Measurements from ENCODE around the gene PIGBOS1.

DNA sequence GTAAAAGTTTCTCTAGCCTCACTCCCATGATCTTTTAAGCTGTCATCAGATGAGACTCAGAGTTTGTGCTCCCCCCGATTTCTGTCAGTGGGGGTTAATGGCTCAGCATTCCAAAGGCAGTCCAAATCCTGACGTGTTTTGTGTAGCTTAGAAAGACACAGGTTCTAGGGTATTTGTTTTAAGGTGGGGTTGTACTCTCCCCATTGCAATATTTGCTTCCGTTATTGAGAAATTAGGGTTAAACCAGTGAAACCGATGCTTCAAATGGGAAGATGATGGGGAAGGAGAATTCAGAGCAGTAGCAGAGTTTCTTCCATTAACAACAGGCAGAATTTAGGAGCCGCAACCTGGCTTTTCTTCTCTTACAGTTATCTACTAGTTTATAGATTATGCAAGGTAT lies 3.5 kb upstream of the PIGBOS1 start:
- TF ChIP-seq EZH2 (IDR thresholded peaks at IDR 0.05; ENCODE audit: insufficient read depth, low read length), result no peak
- TF ChIP-seq, protein P1, sequence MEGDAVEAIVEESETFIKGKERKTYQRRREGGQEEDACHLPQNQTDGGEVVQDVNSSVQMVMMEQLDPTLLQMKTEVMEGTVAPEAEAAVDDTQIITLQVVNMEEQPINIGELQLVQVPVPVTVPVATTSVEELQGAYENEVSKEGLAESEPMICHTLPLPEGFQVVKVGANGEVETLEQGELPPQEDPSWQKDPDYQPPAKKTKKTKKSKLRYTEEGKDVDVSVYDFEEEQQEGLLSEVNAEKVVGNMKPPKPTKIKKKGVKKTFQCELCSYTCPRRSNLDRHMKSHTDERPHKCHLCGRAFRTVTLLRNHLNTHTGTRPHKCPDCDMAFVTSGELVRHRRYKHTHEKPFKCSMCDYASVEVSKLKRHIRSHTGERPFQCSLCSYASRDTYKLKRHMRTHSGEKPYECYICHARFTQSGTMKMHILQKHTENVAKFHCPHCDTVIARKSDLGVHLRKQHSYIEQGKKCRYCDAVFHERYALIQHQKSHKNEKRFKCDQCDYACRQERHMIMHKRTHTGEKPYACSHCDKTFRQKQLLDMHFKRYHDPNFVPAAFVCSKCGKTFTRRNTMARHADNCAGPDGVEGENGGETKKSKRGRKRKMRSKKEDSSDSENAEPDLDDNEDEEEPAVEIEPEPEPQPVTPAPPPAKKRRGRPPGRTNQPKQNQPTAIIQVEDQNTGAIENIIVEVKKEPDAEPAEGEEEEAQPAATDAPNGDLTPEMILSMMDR (IDR thresholded peaks at IDR 0.05; ENCODE audit: insufficient read depth, low read depth, low read length), result no peak

Measured in astrocyte (in vitro differentiated cells and primary cell).